ENCODE measurements around the gene ABCF1. TPM values are rescaled to one million over a fixed set of nuclear protein-coding genes. Genes with fewer than 3 reads are reported as not detected.

The ABCF1 gene
- total and polyA plus RNA-seq, 9 of the 15 experiments (the other 6 are each of a cell fraction or from before 2014, with no cell fraction given): 41.6 to 193 (median 102) TPM

DNA sequence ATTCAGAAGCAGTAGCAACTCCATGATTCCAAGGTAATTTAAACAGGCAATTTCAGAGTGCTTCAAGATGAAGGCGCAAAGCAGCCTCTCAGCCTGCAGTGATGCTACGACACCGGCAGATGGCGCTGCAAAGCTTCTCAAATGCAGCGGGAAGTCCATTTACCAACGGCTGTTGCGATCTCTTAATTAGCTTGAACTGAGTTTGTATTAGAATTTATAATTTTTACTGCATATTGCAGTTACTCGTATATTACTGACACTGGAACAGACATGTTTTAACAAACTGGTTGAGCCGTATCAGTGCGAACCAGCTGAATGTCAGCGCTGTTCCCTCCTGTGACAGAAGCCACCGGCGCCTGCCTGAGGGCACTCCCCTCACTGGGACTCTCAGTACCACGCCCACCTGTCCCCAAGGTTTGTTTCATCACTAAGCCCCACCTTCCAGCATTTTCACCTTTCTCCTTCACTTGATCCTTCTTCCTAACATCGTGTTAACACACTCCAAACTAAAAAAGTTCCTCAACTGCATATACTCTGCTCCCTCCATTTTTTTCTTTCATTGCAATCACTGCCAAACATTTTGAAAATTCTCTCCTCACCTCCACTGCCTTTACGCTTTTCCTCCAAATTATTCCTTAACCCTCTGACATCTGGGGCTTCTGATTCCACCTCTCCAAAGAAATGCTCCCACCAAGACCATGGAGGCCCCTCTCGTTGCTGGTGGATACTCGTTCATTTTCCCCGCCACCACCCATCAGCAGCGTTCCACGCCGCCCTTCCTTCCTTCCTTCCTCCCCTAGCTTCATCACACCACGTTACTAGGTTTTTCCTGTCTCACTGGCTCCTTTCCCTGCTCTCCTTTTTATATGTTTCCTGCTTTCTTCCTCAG is 29.5 kb upstream of the ABCF1 start (continued):
- TF ChIP-seq YY1 (IDR thresholded peaks at IDR 0.05; ENCODE audit: borderline replicate concordance in 1 of 3, control insufficient read depth in 1 of 3, extremely low read depth in 1 of 3, insufficient read depth in 3 of 3, insufficient read length in 1 of 3, insufficient replicate concordance in 2 of 3, low read depth in 1 of 3, low read length in 2 of 3) (peak in 2 of 3 experiments; percentile 43 to 77), ZBTB17 (CRISPR knock-in tag; IDR thresholded peaks at IDR 0.05) (0 out of 2 replicates have a peak, but pooled peaks have one; percentile 42), MTA2 (IDR thresholded peaks at IDR 0.05; ENCODE audit: low read depth) (no peak), ZNF253 (CRISPR knock-in tag; conservative IDR thresholded peaks at IDR 0.05) (no peak), ARNT (IDR thresholded peaks at IDR 0.05) (peak in 1 of 2 experiments; percentile 15; a peak in 1 of 4 replicates), FOXK2 (conservative IDR thresholded peaks at IDR 0.05 in 1 of 2, IDR thresholded peaks at IDR 0.05 in 1 of 2; ENCODE audit: low read depth in 2 of 2) (peak in 1 of 2 experiments; percentile 12; a peak in 1 of 4 replicates), ZBED1 (IDR thresholded peaks at IDR 0.05) (no peak), ZNF324 (CRISPR knock-in tag; IDR thresholded peaks at IDR 0.05) (no peak), MYC (IDR thresholded peaks at IDR 0.05; ENCODE audit: low read depth, low read length) (peak; percentile 21; the same call in 1 of the 2 replicates), MYC (CRISPR knock-in tag; IDR thresholded peaks at IDR 0.05; ENCODE audit: borderline replicate concordance, low read depth) (no peak), FOXM1 (IDR thresholded peaks at IDR 0.05; ENCODE audit: low read depth) (no peak), FOXM1 (CRISPR knock-in tag; IDR thresholded peaks at IDR 0.05; ENCODE audit: low read depth) (no peak), MAZ (CRISPR knock-in tag; conservative IDR thresholded peaks at IDR 0.05 in 1 of 2, IDR thresholded peaks at IDR 0.05 in 1 of 2) (peak; percentile 41 to 59; a peak in 3 of 4 replicates), CEBPB (tag; IDR thresholded peaks at IDR 0.05) (0 out of 2 replicates have a peak, but pooled peaks have one; percentile 13), RBM39 (optimal IDR thresholded peaks at IDR 0.05; ENCODE audit: low read depth, low read length) (no peak), XRCC5 (IDR thresholded peaks at IDR 0.05; ENCODE audit: low read depth, low read length) (0 out of 2 replicates have a peak, but pooled peaks have one; percentile 44), SMC3 (conservative IDR thresholded peaks at IDR 0.05; ENCODE audit: insufficient read depth, low read depth, low read length) (peak; percentile 86), AFF1 (IDR thresholded peaks at IDR 0.05; ENCODE audit: low read depth in 1 of 2, partially characterized antibody in 2 of 2) (no peak), ARHGAP35 (IDR thresholded peaks at IDR 0.05; ENCODE audit: partially characterized antibody) (peak; percentile 9), ZNF77 (CRISPR knock-in tag; IDR thresholded peaks at IDR 0.05) (no peak), BRF1 (IDR thresholded peaks at IDR 0.05; ENCODE audit: borderline replicate concordance, extremely low read depth, insufficient read length) (no peak), ELF4 (CRISPR knock-in tag; IDR thresholded peaks at IDR 0.05) (peak; percentile 40; the same call in 1 of the 2 replicates)
- TF ChIP-seq, protein P1, sequence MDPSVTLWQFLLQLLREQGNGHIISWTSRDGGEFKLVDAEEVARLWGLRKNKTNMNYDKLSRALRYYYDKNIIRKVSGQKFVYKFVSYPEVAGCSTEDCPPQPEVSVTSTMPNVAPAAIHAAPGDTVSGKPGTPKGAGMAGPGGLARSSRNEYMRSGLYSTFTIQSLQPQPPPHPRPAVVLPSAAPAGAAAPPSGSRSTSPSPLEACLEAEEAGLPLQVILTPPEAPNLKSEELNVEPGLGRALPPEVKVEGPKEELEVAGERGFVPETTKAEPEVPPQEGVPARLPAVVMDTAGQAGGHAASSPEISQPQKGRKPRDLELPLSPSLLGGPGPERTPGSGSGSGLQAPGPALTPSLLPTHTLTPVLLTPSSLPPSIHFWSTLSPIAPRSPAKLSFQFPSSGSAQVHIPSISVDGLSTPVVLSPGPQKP (CRISPR knock-in tag; IDR thresholded peaks at IDR 0.05): no peak

Measured in K562 (cell line).